Ectodermal cell (in vitro differentiated cells): ENCODE data around the gene SLCO4A1. TPM values are rescaled to one million over a fixed set of nuclear protein-coding genes. Genes with fewer than 3 reads are reported as not detected.

Experiments
- H3K27ac ChIP-seq: 2 replicates; pipeline ENCODE4 v1.7.0; 2013; ENCODE audit warnings: mild to moderate bottlenecking, low read depth, low read length; ENCODE audit not compliant: insufficient read depth, poor library complexity, severe bottlenecking
- H3K27me3 ChIP-seq: 2 replicates; pipeline ENCODE4 v1.7.0; 2013; ENCODE audit warnings: mild to moderate bottlenecking, low read length; ENCODE audit not compliant: insufficient read depth, control insufficient read depth, poor library complexity, severe bottlenecking
- H3K36me3 ChIP-seq: one replicate; pipeline ENCODE4 v1.7.0; 2013; ENCODE audit warnings: low read length; ENCODE audit not compliant: control insufficient read depth, insufficient read depth
- H3K4me1 ChIP-seq: one replicate; pipeline ENCODE4 v1.7.0; 2013; ENCODE audit warnings: low read length; ENCODE audit not compliant: control insufficient read depth, insufficient read depth
- H3K4me3 ChIP-seq: 2 replicates; pipeline ENCODE4 v1.7.0; 2013; ENCODE audit warnings: low read depth, low read length, control low read depth; ENCODE audit not compliant: insufficient read depth
- H3K9me3 ChIP-seq: 2 replicates; pipeline ENCODE4 v1.7.0; 2013; ENCODE audit warnings: mild to moderate bottlenecking, low read length, moderate library complexity; ENCODE audit not compliant: control insufficient read depth
- WGBS, 2 experiments: methylation state at CpG; one replicate each; pipeline ENCODE4 v1.1.7; 2013; ENCODE audit warnings: missing lambda C conversion rate in 2 of 2; 5-methylcytosine and 5-hydroxymethylcytosine counted together
- polyA plus RNA-seq, 4 experiments: library from polyadenylated mRNA; stranded (reverse); fragments of 50-300 nt; gene quantifications; one replicate each; pipeline ENCODE4 v1.2.3, GENCODE V29; 2013

The SLCO4A1 gene
- 1.6 TPM for polyA plus RNA-seq (2013, experiment 1 of 4)
- 1.6 TPM for polyA plus RNA-seq (2013, experiment 2 of 4)
- polyA plus RNA-seq (2013, experiment 3 of 4), result 1.9 TPM
- polyA plus RNA-seq (2013, experiment 4 of 4), result 1.1 TPM

GRCh38 chr20:62642051-62642665 lies at the start of gene SLCO4A1:
SLCO4A1 (plus strand) TSS chr20:62642503; CDS start chr20:62656455, 13,952 bp downstream.
- Histone ChIP-seq H3K9me3 (no peaks in the 10 kb centered on the region), H3K36me3 (no peaks in the 10 kb centered on the region), H3K4me1 (peaks cover 10% of the 10 kb centered on the region), H3K27ac (no peak within 1 kb of the TSS), H3K4me3 (peak within 1 kb of the TSS; percentile 51), H3K27me3 (peaks cover 71% of the 10 kb centered on the region)
- WGBS, 2 experiments, result 1% methylated on average over 82 of the region's 82 CpGs

GRCh38 chr20:62592506-62593177 lies 49.7 kb upstream of the SLCO4A1 start:
- H3K27ac ChIP-seq, result no peak overlapping the region
- no peaks in the 10 kb centered on the region for H3K36me3 ChIP-seq
- H3K9me3 ChIP-seq, result no peaks in the 10 kb centered on the region
- 78 to 79% methylated on average over 11 of the region's 11 CpGs for whole genome bisulfite sequencing, 2 experiments
- no peak overlapping the region for H3K4me3 ChIP-seq
- H3K27me3 ChIP-seq, result peaks cover 4% of the 10 kb centered on the region
- H3K4me1 ChIP-seq, result no peaks in the 10 kb centered on the region

GRCh38 chr20:62593616-62594015 lies 48.7 kb upstream of the SLCO4A1 start:
- Histone ChIP-seq H3K27me3 (peaks cover 4% of the 10 kb centered on the region), H3K4me3 (no peak overlapping the region), H3K4me1 (no peaks in the 10 kb centered on the region), H3K9me3 (no peaks in the 10 kb centered on the region), H3K36me3 (no peaks in the 10 kb centered on the region), H3K27ac (no peak overlapping the region)
- 86 to 94% methylated on average over 3 of the region's 3 CpGs for WGBS, 2 experiments

- H3K36me3 ChIP-seq, result no peaks in the 10 kb centered on the region
- no peaks in the 10 kb centered on the region for H3K9me3 ChIP-seq
- no peak overlapping the region for H3K27ac ChIP-seq
- no peak overlapping the region for H3K4me3 ChIP-seq
- H3K4me1 ChIP-seq, result no peaks in the 10 kb centered on the region
- 86% methylated on average over 4 of the region's 4 CpGs for whole genome bisulfite sequencing, 2 experiments
- peaks cover 4% of the 10 kb centered on the region for H3K27me3 ChIP-seq
Observed at GRCh38 chr20:62595069-62595468, 47.2 kb upstream of the SLCO4A1 start.

GRCh38 chr20:62595491-62595890 lies 46.8 kb upstream of the SLCO4A1 start:
- Histone ChIP-seq H3K4me1 (no peaks in the 10 kb centered on the region), H3K27me3 (peaks cover 4% of the 10 kb centered on the region), H3K4me3 (no peak overlapping the region), H3K27ac (no peak overlapping the region), H3K36me3 (no peaks in the 10 kb centered on the region), H3K9me3 (no peaks in the 10 kb centered on the region)
- 62 to 67% methylated on average over 14 to 15 of the region's 15 CpGs for WGBS, 2 experiments

- Histone ChIP-seq H3K27me3 (peaks cover 4% of the 10 kb centered on the region), H3K9me3 (no peaks in the 10 kb centered on the region), H3K4me3 (no peak overlapping the region), H3K36me3 (no peaks in the 10 kb centered on the region), H3K4me1 (no peaks in the 10 kb centered on the region), H3K27ac (no peak overlapping the region)
- 86 to 87% methylated on average over 18 of the region's 18 CpGs for WGBS, 2 experiments
Observed at GRCh38 chr20:62596486-62596885, 45.8 kb upstream of the SLCO4A1 start.

- no peaks in the 10 kb centered on the region for H3K4me1 ChIP-seq
- WGBS, 2 experiments, result 89 to 90% methylated on average over 10 of the region's 10 CpGs
- no peak overlapping the region for H3K4me3 ChIP-seq
Observed at GRCh38 chr20:62596921-62597320, 45.4 kb upstream of the SLCO4A1 start.

GRCh38 chr20:62597416-62598115 lies 44.7 kb upstream of the SLCO4A1 start:
- H3K27ac ChIP-seq, result no peak overlapping the region
- H3K36me3 ChIP-seq, result no peaks in the 10 kb centered on the region
- 90% methylated on average over 15 of the region's 15 CpGs for WGBS, 2 experiments
- H3K4me3 ChIP-seq, result no peak overlapping the region
- peaks cover 4% of the 10 kb centered on the region for H3K27me3 ChIP-seq
- peaks cover under 1% of the 10 kb centered on the region for H3K4me1 ChIP-seq
- no peaks in the 10 kb centered on the region for H3K9me3 ChIP-seq

More at GRCh38 chr20:62596921-62597320, 45.4 kb upstream of the SLCO4A1 start:
- Histone ChIP-seq H3K36me3 (no peaks in the 10 kb centered on the region), H3K27me3 (peaks cover 4% of the 10 kb centered on the region), H3K9me3 (no peaks in the 10 kb centered on the region), H3K27ac (no peak overlapping the region)

GRCh38 chr20:62598761-62599194 lies 43.5 kb upstream of the SLCO4A1 start:
- H3K4me3 ChIP-seq, result no peak overlapping the region
- peaks cover 4% of the 10 kb centered on the region for H3K27me3 ChIP-seq
- WGBS, 2 experiments, result 92 to 95% methylated on average over 13 of the region's 13 CpGs

More at GRCh38 chr20:62598761-62599194, 43.5 kb upstream of the SLCO4A1 start:
- no peak overlapping the region for H3K27ac ChIP-seq
- no peaks in the 10 kb centered on the region for H3K9me3 ChIP-seq
- peaks cover 9% of the 10 kb centered on the region for H3K4me1 ChIP-seq
- no peaks in the 10 kb centered on the region for H3K36me3 ChIP-seq
